IMR-90 (cell line): ENCODE results near the gene IQUB. TPM values are rescaled to one million over a fixed set of nuclear protein-coding genes. Genes with fewer than 3 reads are reported as not detected.

Source experiments
- ATAC-seq: fragments of 200-7000 bp; cut with Tn5 transposase; 2 replicates; pipeline ENCODE4 v1.9.1; 2020; ENCODE audit warnings: low read depth, mild to moderate bottlenecking, moderate library complexity
- BruUV-seq: library from RNA; stranded (reverse); fragments of 400-500 nt; replicated peaks from 2 replicates; lab custom pipeline; 2021; lab: Mats Ljungman, UMichigan
- CTCF ChIA-PET: fragments of 300-600 bp; formaldehyde crosslinking; extraction: SDS; loops from one replicate; lab custom pipeline; 2021; ENCODE audit warnings: antibody characterized with exemption; lab: Yijun Ruan, JAX
- POLR2A ChIA-PET: fragments of 300-600 bp; sonication (Branson Sonifier 250); formaldehyde crosslinking; loops from one replicate; lab custom pipeline; 2022; ENCODE audit warnings: antibody characterized with exemption; ENCODE audit not compliant: unreplicated experiment; lab: Charles Lee
- DNase-seq: peaks from one replicate; pipeline ENCODE4 v3.0.0; 2013
- H2AFZ ChIP-seq: replicated peaks from 2 replicates; pipeline ENCODE3; 2013; ENCODE audit warnings: low read length, mild to moderate bottlenecking; ENCODE audit not compliant: poor library complexity
- H2AK5ac ChIP-seq: 2 replicates; pipeline ENCODE4 v1.6.1; 2013; ENCODE audit warnings: low read depth, low read length, inconsistent platforms
- H2AK9ac ChIP-seq: replicated peaks from 2 replicates; pipeline ENCODE3; 2013; ENCODE audit warnings: mild to moderate bottlenecking, low read depth, low read length, moderate library complexity; ENCODE audit not compliant: poor library complexity
- H2BK120ac ChIP-seq: 2 replicates; pipeline ENCODE4 v1.6.1; 2013; ENCODE audit warnings: low read depth, low read length, inconsistent platforms
- H2BK15ac ChIP-seq: 3 replicates; pipeline ENCODE4 v1.6.1; 2013; ENCODE audit warnings: low read depth, low read length, inconsistent platforms
- H2BK20ac ChIP-seq: 2 replicates; pipeline ENCODE4 v1.6.1; 2013; ENCODE audit warnings: low read depth, mild to moderate bottlenecking, inconsistent platforms, low read length, moderate library complexity
- H2BK5ac ChIP-seq: 2 replicates; pipeline ENCODE4 v1.6.1; 2013; ENCODE audit warnings: mild to moderate bottlenecking, low read depth, low read length, inconsistent platforms; ENCODE audit not compliant: poor library complexity, severe bottlenecking
- H3K14ac ChIP-seq: replicated peaks from 2 replicates; pipeline ENCODE4 v1.6.1; 2013; ENCODE audit warnings: low read depth, low read length, inconsistent platforms
- H3K18ac ChIP-seq: 2 replicates; pipeline ENCODE4 v1.6.1; 2013; ENCODE audit warnings: low read depth, low read length, control low read depth
- H3K23ac ChIP-seq: 2 replicates; pipeline ENCODE4 v1.6.1; 2013; ENCODE audit warnings: low read depth, low read length, inconsistent platforms
- H3K27ac ChIP-seq: 2 replicates; pipeline ENCODE4 v1.5.1; 2013; ENCODE audit warnings: mild to moderate bottlenecking, control low read depth, low read length; ENCODE audit not compliant: insufficient read depth
- H3K27me3 ChIP-seq: 2 replicates; pipeline ENCODE4 v1.6.1; 2013; ENCODE audit warnings: low read length; ENCODE audit not compliant: control insufficient read depth, insufficient read depth
- H3K36me3 ChIP-seq: 2 replicates; pipeline ENCODE4 v1.6.1; 2013; ENCODE audit warnings: low read length, mixed read lengths; ENCODE audit not compliant: control insufficient read depth, insufficient read depth
- H3K4ac ChIP-seq: 2 replicates; pipeline ENCODE4 v1.6.1; 2013; ENCODE audit warnings: low read depth, low read length, inconsistent platforms
- H3K4me1 ChIP-seq: 2 replicates; pipeline ENCODE4 v1.6.1; 2013; ENCODE audit warnings: low read length, mixed read lengths; ENCODE audit not compliant: control insufficient read depth, insufficient read depth
- H3K4me2 ChIP-seq: 2 replicates; pipeline ENCODE4 v1.6.1; 2013; ENCODE audit warnings: low read depth, mild to moderate bottlenecking, control low read depth, low read length, moderate library complexity
- H3K4me3 ChIP-seq: 2 replicates; pipeline ENCODE4 v1.5.1; 2013; ENCODE audit warnings: low read depth, mild to moderate bottlenecking, control low read depth, low read length, moderate library complexity; ENCODE audit not compliant: insufficient read depth
- H3K56ac ChIP-seq: 2 replicates; pipeline ENCODE4 v1.6.1; 2013; ENCODE audit warnings: low read length, inconsistent platforms; ENCODE audit not compliant: insufficient read depth; ENCODE audit errors: extremely low read depth
- H3K79me1 ChIP-seq, 2 experiments: 2 replicates each; pipeline ENCODE4 v1.6.1; 2013; ENCODE audit warnings: low read length in 2 of 2, inconsistent platforms in 1 of 2, low read depth in 1 of 2
- H3K9ac ChIP-seq: 2 replicates; pipeline ENCODE4 v1.6.1; 2013; ENCODE audit warnings: low read depth, low read length, control low read depth
- H3K9me1 ChIP-seq: 2 replicates; pipeline ENCODE4 v1.6.1; 2013; ENCODE audit warnings: low read length, inconsistent platforms; ENCODE audit not compliant: insufficient read depth
- H3K9me3 ChIP-seq: 2 replicates; pipeline ENCODE4 v1.6.1; 2013; ENCODE audit warnings: low read length; ENCODE audit not compliant: control insufficient read depth, insufficient read depth
- H4K20me1 ChIP-seq: 2 replicates; pipeline ENCODE4 v1.6.1; 2013; ENCODE audit warnings: low read length, inconsistent platforms; ENCODE audit not compliant: insufficient read depth
- H4K5ac ChIP-seq: 2 replicates; pipeline ENCODE4 v1.6.1; 2013; ENCODE audit warnings: mild to moderate bottlenecking, low read depth, low read length, control low read depth
- H4K8ac ChIP-seq, 2 experiments: 2 replicates each; pipeline ENCODE4 v1.6.1; 2013; ENCODE audit warnings: low read depth in 2 of 2, low read length in 2 of 2, control low read depth in 1 of 2, inconsistent platforms in 1 of 2
- H4K91ac ChIP-seq: 2 replicates; pipeline ENCODE4 v1.6.1; 2013; ENCODE audit warnings: low read depth, low read length, inconsistent platforms; ENCODE audit not compliant: insufficient read depth
- BHLHE40 ChIP-seq: fragments of 150-350 bp; IDR thresholded peaks from 2 replicates; pipeline ENCODE4 v1.6.1; 2016; ENCODE audit warnings: mild to moderate bottlenecking, low read depth, low read length
- CHD1 ChIP-seq: IDR thresholded peaks from 2 replicates; pipeline ENCODE4 v1.6.1; 2012; ENCODE audit warnings: low read depth, low read length, improper control_type of control experiment
- CTCF ChIP-seq: conservative IDR thresholded peaks from 2 replicates; pipeline ENCODE4 v1.5.1; 2012; ENCODE audit warnings: mild to moderate bottlenecking, low read depth, low read length, improper control_type of control experiment
- ELK1 ChIP-seq: fragments of 150-350 bp; IDR thresholded peaks from 2 replicates; pipeline ENCODE4 v1.6.1; 2016; ENCODE audit warnings: low read depth, mild to moderate bottlenecking, low read length, moderate library complexity, borderline replicate concordance
- FOS ChIP-seq: fragments of 150-350 bp; IDR thresholded peaks from 2 replicates; pipeline ENCODE4 v1.6.1; 2016; ENCODE audit warnings: low read depth, low read length
- MAZ ChIP-seq: IDR thresholded peaks from 2 replicates; pipeline ENCODE4 v1.6.1; 2012; ENCODE audit warnings: low read depth, mild to moderate bottlenecking, low read length, improper control_type of control experiment, moderate library complexity, borderline replicate concordance
- MXI1 ChIP-seq: IDR thresholded peaks from 2 replicates; pipeline ENCODE4 v1.6.1; 2012; ENCODE audit warnings: low read depth, mild to moderate bottlenecking, low read length, moderate library complexity, borderline replicate concordance
- NFE2L2 ChIP-seq: fragments of 150-350 bp; IDR thresholded peaks from 2 replicates; pipeline ENCODE4 v1.6.1; 2016; ENCODE audit warnings: low read depth, mild to moderate bottlenecking, low read length
- POLR2A ChIP-seq: IDR thresholded peaks from 2 replicates; pipeline ENCODE4 v1.6.1; 2012; ENCODE audit warnings: mild to moderate bottlenecking, low read depth, low read length
- RAD21 ChIP-seq: IDR thresholded peaks from 2 replicates; pipeline ENCODE4 v1.6.1; 2012; ENCODE audit warnings: low read length, improper control_type of control experiment
- RFX5 ChIP-seq: IDR thresholded peaks from 2 replicates; pipeline ENCODE4 v1.8.0; 2012; ENCODE audit warnings: low read depth, mild to moderate bottlenecking, low read length, moderate library complexity
- USF2 ChIP-seq: fragments of 150-350 bp; IDR thresholded peaks from 2 replicates; pipeline ENCODE4 v1.6.1; 2017; ENCODE audit warnings: mild to moderate bottlenecking, antibody characterized with exemption, low read length, low read depth
- dilution Hi-C: fragments of 300-500 bp; cut with HindIII; formaldehyde crosslinking; loops from one replicate; pipeline ENCODE4 v1.14.3; 2018; ENCODE audit warnings: low sequenced_read_pairs; ENCODE audit not compliant: unreplicated experiment
- in situ Hi-C: fragments of 300-500 bp; cut with MboI; formaldehyde crosslinking; loops from 3 replicates; pipeline ENCODE4 v1.14.3; 2019; ENCODE audit warnings: low sequenced_read_pairs, inconsistent platforms, mixed read lengths
- intact Hi-C: fragments of 100-400 bp; cut with micrococcal nuclease; formaldehyde crosslinking; loops from 2 replicates; pipeline ENCODE4 v1.10.0; 2022
- polyA plus RNA-seq, 3 experiments: library from polyadenylated mRNA; depleted of rRNA; stranded (reverse); fragments of >200 nt; gene quantifications; 2 replicates each; pipeline ENCODE4 v1.2.3, GENCODE V29; 2012; ENCODE audit warnings: low replicate concordance in 1 of 3
- total RNA-seq: library from RNA; depleted of rRNA; stranded (reverse); fragments of >200 nt; gene quantifications from 2 replicates; pipeline ENCODE4 v1.2.3, GENCODE V29; 2012

Gene IQUB
- total and polyA plus RNA-seq, 2 of the 4 experiments (the other 2 are of a cell fraction) = 0.05 to 0.18 TPM

GRCh38 chr7:123425246-123425645 is 109.1 kb downstream of the IQUB start:
- Histone ChIP-seq H2BK20ac (no peak overlapping the region), H3K4me3 (no peak overlapping the region), H4K8ac (no peak overlapping the region), H2AK5ac (no peak overlapping the region), H3K56ac (no peak overlapping the region), H2AK9ac (no peak overlapping the region), H3K9me1 (no peaks in the 10 kb centered on the region), H4K5ac (no peak overlapping the region), H2BK120ac (no peak overlapping the region), H3K79me1 (no peaks in the 10 kb centered on the region), H3K9me3 (peaks cover 4% of the 10 kb centered on the region; the same call in 1 of the 2 replicates), H4K20me1 (no peaks in the 10 kb centered on the region), H3K18ac (no peak overlapping the region), H2BK15ac (no peak overlapping the region), H4K91ac (no peak overlapping the region), H2AFZ (no peak overlapping the region), H3K23ac (no peak overlapping the region), H3K9ac (no peak overlapping the region), H3K4me1 (no peaks in the 10 kb centered on the region), H3K27ac (no peak overlapping the region), H3K4me2 (no peak overlapping the region), H3K14ac (no peak overlapping the region), H2BK5ac (no peak overlapping the region), H3K4ac (no peak overlapping the region), H3K27me3 (no peaks in the 10 kb centered on the region), H3K36me3 (no peaks in the 10 kb centered on the region)
- ChIA-PET POLR2A (no interaction called here), CTCF (no interaction called here)
- ATAC-seq (no peak), DNase-seq (no peak)
- in situ Hi-C loops = no loop called here
- no TSS peak for BruUV-seq
- TF ChIP-seq USF2 = no peak
- TF ChIP-seq FOS = no peak
- no peak for TF ChIP-seq CTCF
- TF ChIP-seq RAD21 = no peak
- no peak for TF ChIP-seq ELK1
- TF ChIP-seq MAZ = no peak
- TF ChIP-seq NFE2L2 = no peak
- no peak for TF ChIP-seq BHLHE40
- TF ChIP-seq POLR2A = no peak
- no peak for TF ChIP-seq MXI1
- no peak for TF ChIP-seq RFX5
- TF ChIP-seq CHD1 = no peak
- dilution Hi-C loops = no loop called here
- intact Hi-C loops = no loop called here
